Trophoblast cell (in vitro differentiated cells and primary cell): ENCODE measurements around the gene CCDC70.

Source experiments
- DNase-seq, 2 donors: peaks; one replicate each; pipeline ENCODE4 v3.0.0-alpha.2; 2016
- H2AFZ ChIP-seq: 2 replicates; pipeline ENCODE4 v1.6.1; 2013; ENCODE audit warnings: low read length, moderate library complexity, mild to moderate bottlenecking; ENCODE audit not compliant: insufficient read depth, poor library complexity
- H2AK5ac ChIP-seq: 2 replicates; pipeline ENCODE4 v1.6.1; 2013; ENCODE audit warnings: mild to moderate bottlenecking, low read length
- H2BK120ac ChIP-seq: 2 replicates; pipeline ENCODE4 v1.6.1; 2013; ENCODE audit warnings: low read length, mild to moderate bottlenecking, moderate library complexity; ENCODE audit not compliant: insufficient read depth, poor library complexity
- H2BK12ac ChIP-seq: 2 replicates; pipeline ENCODE4 v1.6.1; 2013; ENCODE audit warnings: mild to moderate bottlenecking, low read length, moderate library complexity
- H2BK5ac ChIP-seq: 2 replicates; pipeline ENCODE4 v1.6.1; 2013; ENCODE audit warnings: low read length, low read depth, moderate library complexity, mild to moderate bottlenecking; ENCODE audit not compliant: poor library complexity
- H3K14ac ChIP-seq: 2 replicates; pipeline ENCODE4 v1.6.1; 2013; ENCODE audit warnings: mild to moderate bottlenecking, low read length
- H3K18ac ChIP-seq: 2 replicates; pipeline ENCODE4 v1.6.1; 2013; ENCODE audit warnings: mild to moderate bottlenecking, low read length
- H3K23ac ChIP-seq: 2 replicates; pipeline ENCODE4 v1.6.1; 2013; ENCODE audit warnings: low read length
- H3K27ac ChIP-seq: 2 replicates; pipeline ENCODE4 v1.5.1; 2013; ENCODE audit warnings: low read depth, mild to moderate bottlenecking, inconsistent platforms, low read length, moderate library complexity
- H3K27me3 ChIP-seq: 2 replicates; pipeline ENCODE4 v1.6.1; 2013; ENCODE audit warnings: inconsistent platforms, mild to moderate bottlenecking, low read length, moderate library complexity; ENCODE audit not compliant: insufficient read depth
- H3K36me3 ChIP-seq, 2 experiments: 1 replicate in 1 of 2; 2 replicates in 1 of 2; pipeline ENCODE4 v1.6.1; 2013; ENCODE audit warnings: low read length in 2 of 2, mild to moderate bottlenecking in 2 of 2, moderate library complexity in 1 of 2; ENCODE audit not compliant: insufficient read depth in 2 of 2, control insufficient read depth in 1 of 2
- H3K4ac ChIP-seq: 2 replicates; pipeline ENCODE4 v1.6.1; 2013; ENCODE audit warnings: low read depth, mild to moderate bottlenecking, low read length, moderate library complexity
- H3K4me1 ChIP-seq, 2 experiments: 1 replicate in 1 of 2; 2 replicates in 1 of 2; pipeline ENCODE4 v1.6.1; 2013; ENCODE audit warnings: low read length in 2 of 2, mild to moderate bottlenecking in 2 of 2, moderate library complexity in 1 of 2; ENCODE audit not compliant: insufficient read depth in 2 of 2, control insufficient read depth in 1 of 2
- H3K4me2 ChIP-seq: 2 replicates; pipeline ENCODE4 v1.6.1; 2013; ENCODE audit warnings: inconsistent platforms, mild to moderate bottlenecking, low read length, moderate library complexity
- H3K4me3 ChIP-seq: 2 replicates; pipeline ENCODE4 v1.5.1; 2013; ENCODE audit warnings: mild to moderate bottlenecking, low read depth, low read length, inconsistent platforms
- H3K79me1 ChIP-seq: one replicate; pipeline ENCODE4 v1.6.1; 2013; ENCODE audit warnings: low read length
- H3K79me2 ChIP-seq: 2 replicates; pipeline ENCODE4 v1.6.1; 2013; ENCODE audit warnings: low read length, mild to moderate bottlenecking; ENCODE audit not compliant: control insufficient read depth, insufficient read depth, poor library complexity
- H3K9ac ChIP-seq: 2 replicates; pipeline ENCODE4 v1.6.1; 2013; ENCODE audit warnings: mild to moderate bottlenecking, low read length
- H3K9me3 ChIP-seq: 2 replicates; pipeline ENCODE4 v1.6.1; 2013; ENCODE audit warnings: low read depth, mild to moderate bottlenecking, control low read depth, inconsistent platforms, low read length; ENCODE audit not compliant: insufficient read depth
- H4K12ac ChIP-seq: 2 replicates; pipeline ENCODE4 v1.6.1; 2013; ENCODE audit warnings: low read depth, mild to moderate bottlenecking, low read length, moderate library complexity
- H4K8ac ChIP-seq: 2 replicates; pipeline ENCODE4 v1.6.1; 2013; ENCODE audit warnings: low read depth, mild to moderate bottlenecking, low read length, moderate library complexity
- H4K91ac ChIP-seq: one replicate; pipeline ENCODE4 v1.6.1; 2013; ENCODE audit warnings: low read depth, mild to moderate bottlenecking, low read length, moderate library complexity
- WGBS: extraction: QIAGEN DNeasy Blood & Tissue Kit; methylation state at CpG from one replicate; pipeline ENCODE4 v1.1.7; 2013; ENCODE audit warnings: missing lambda C conversion rate; ENCODE audit not compliant: insufficient read length, insufficient coverage; ENCODE audit errors: extremely low coverage; 5-methylcytosine and 5-hydroxymethylcytosine counted together

CCDC70 gene

GRCh38 chr13:51887468-51887867 lies 25.7 kb downstream of the CCDC70 start:
- Histone ChIP-seq H3K18ac (no peak overlapping the region), H3K79me1 (no peaks in the 10 kb centered on the region)

GRCh38 chr13:51892657-51893056 lies 30.9 kb downstream of the CCDC70 start:
- no peaks in the 10 kb centered on the region for H3K4me1 ChIP-seq
- H3K4me2 ChIP-seq, result no peak overlapping the region
- WGBS, result no CpG with 5 or more reads among the region's 3 CpGs
- no peak for DNase-seq
- no peak overlapping the region for H2AFZ ChIP-seq
- H3K79me1 ChIP-seq, result no peaks in the 10 kb centered on the region
- H3K9me3 ChIP-seq, result no peaks in the 10 kb centered on the region
- H2AK5ac ChIP-seq, result no peak overlapping the region
- no peak overlapping the region for H2BK12ac ChIP-seq
- no peaks in the 10 kb centered on the region for H3K36me3 ChIP-seq
- no peak overlapping the region for H3K4me3 ChIP-seq
- no peak overlapping the region for H3K23ac ChIP-seq
- no peak overlapping the region for H3K14ac ChIP-seq
- no peaks in the 10 kb centered on the region for H3K79me2 ChIP-seq
- H4K8ac ChIP-seq, result no peak overlapping the region
- H3K4ac ChIP-seq, result no peak overlapping the region
- no peak overlapping the region for H4K12ac ChIP-seq
- no peak overlapping the region for H3K9ac ChIP-seq
- H3K18ac ChIP-seq, result no peak overlapping the region
- H3K27me3 ChIP-seq, result no peaks in the 10 kb centered on the region
- no peak overlapping the region for H3K27ac ChIP-seq
- no peak overlapping the region for H2BK120ac ChIP-seq
- no peak overlapping the region for H2BK5ac ChIP-seq
- H4K91ac ChIP-seq, result no peak overlapping the region

More at GRCh38 chr13:51887468-51887867, 25.7 kb downstream of the CCDC70 start:
- no peak overlapping the region for H2BK120ac ChIP-seq
- H2BK5ac ChIP-seq, result no peak overlapping the region
- H3K36me3 ChIP-seq, result no peaks in the 10 kb centered on the region
- no peak overlapping the region for H3K4me3 ChIP-seq
- no peaks in the 10 kb centered on the region for H3K9me3 ChIP-seq
- H3K4ac ChIP-seq, result no peak overlapping the region
- no peak overlapping the region for H3K23ac ChIP-seq
- no peak for DNase-seq
- H3K4me2 ChIP-seq, result no peak overlapping the region
- no peaks in the 10 kb centered on the region for H3K27me3 ChIP-seq
- H4K12ac ChIP-seq, result no peak overlapping the region
- H3K9ac ChIP-seq, result no peak overlapping the region
- H2BK12ac ChIP-seq, result no peak overlapping the region
- H3K27ac ChIP-seq, result no peak overlapping the region
- no peak overlapping the region for H3K14ac ChIP-seq
- no peaks in the 10 kb centered on the region for H3K79me2 ChIP-seq
- whole genome bisulfite sequencing, result no CpG with 5 or more reads among the region's 2 CpGs
- H4K8ac ChIP-seq, result no peak overlapping the region
- no peak overlapping the region for H4K91ac ChIP-seq
- H2AFZ ChIP-seq, result no peak overlapping the region
- H3K4me1 ChIP-seq, result no peaks in the 10 kb centered on the region
- H2AK5ac ChIP-seq, result no peak overlapping the region

- Histone ChIP-seq H2AFZ (no peak overlapping the region), H3K27ac (no peak overlapping the region), H3K79me2 (no peaks in the 10 kb centered on the region), H3K4ac (no peak overlapping the region), H4K12ac (no peak overlapping the region), H3K14ac (no peak overlapping the region), H3K36me3 (no peaks in the 10 kb centered on the region), H4K91ac (no peak overlapping the region), H3K23ac (no peak overlapping the region), H3K9ac (no peak overlapping the region), H3K27me3 (no peaks in the 10 kb centered on the region), H3K9me3 (no peaks in the 10 kb centered on the region), H3K4me3 (no peak overlapping the region), H3K79me1 (no peaks in the 10 kb centered on the region), H2BK5ac (no peak overlapping the region), H2BK12ac (no peak overlapping the region), H3K4me1 (no peaks in the 10 kb centered on the region), H2BK120ac (no peak overlapping the region), H3K4me2 (no peak overlapping the region), H3K18ac (no peak overlapping the region), H2AK5ac (no peak overlapping the region), H4K8ac (no peak overlapping the region)
- no CpG with 5 or more reads among the region's 4 CpGs for WGBS
- no peak for DNase-seq
Observed at GRCh38 chr13:51894239-51894638, 32.5 kb downstream of the CCDC70 start.

DNA sequence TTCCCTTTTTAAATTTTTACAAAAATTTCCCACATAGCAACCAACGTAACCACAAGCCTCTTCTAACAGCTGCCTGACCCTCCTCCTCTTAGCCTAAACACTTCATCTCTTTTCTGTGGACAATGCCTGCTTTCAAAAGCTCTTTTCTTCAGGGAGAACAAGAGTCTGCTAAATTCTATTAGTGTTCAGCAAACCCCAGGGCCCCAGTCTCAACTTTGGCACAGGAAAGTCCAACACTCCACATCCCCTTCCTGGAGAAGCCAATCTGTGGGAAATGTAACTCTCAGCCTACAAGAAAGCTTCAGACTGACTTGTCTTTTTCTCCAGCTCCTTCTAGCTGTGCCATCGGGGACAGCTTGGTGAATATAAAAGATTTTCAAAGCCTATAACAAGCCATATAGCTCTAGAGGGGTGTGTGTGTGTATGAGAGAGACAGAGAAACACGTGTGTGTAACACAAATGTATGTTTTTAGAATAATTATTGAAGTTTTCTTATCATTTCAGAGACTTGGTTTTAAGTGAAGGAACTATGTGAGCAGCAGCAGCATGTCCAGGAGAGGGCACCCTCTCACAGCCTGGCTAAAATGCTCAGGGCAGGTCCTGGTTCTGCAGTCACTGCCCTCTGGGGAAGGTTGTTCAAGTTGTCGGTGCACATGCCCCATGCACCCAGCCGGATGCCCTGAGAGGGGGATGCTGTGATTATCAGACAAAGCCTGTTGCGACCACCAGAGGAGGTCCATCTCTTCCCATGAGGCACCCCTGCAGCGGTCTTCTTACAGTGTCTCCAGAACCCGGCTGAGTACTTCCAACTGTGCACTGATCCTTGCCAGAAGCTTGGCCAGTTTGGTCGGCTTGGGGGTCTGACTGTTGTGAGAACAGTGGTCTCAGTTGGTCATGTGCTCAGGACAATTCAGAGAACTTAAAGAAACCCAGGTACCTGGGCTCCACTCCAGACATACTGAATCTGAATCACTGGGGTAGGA lies 34.4 kb downstream of the CCDC70 start:
- H2BK12ac ChIP-seq, result no peak overlapping the region
- H3K9me3 ChIP-seq, result no peaks in the 10 kb centered on the region
- no peaks in the 10 kb centered on the region for H3K79me1 ChIP-seq
- H2BK5ac ChIP-seq, result no peak overlapping the region
- H3K27ac ChIP-seq, result no peak overlapping the region
- no peak overlapping the region for H2AFZ ChIP-seq
- no peak overlapping the region for H4K8ac ChIP-seq
- no peak overlapping the region for H3K9ac ChIP-seq
- H3K36me3 ChIP-seq, result no peaks in the 10 kb centered on the region
- H3K23ac ChIP-seq, result no peak overlapping the region
- no peaks in the 10 kb centered on the region for H3K27me3 ChIP-seq
- no peaks in the 10 kb centered on the region for H3K4me1 ChIP-seq
- H3K18ac ChIP-seq, result no peak overlapping the region
- no CpG with 5 or more reads among the region's 9 CpGs for WGBS
- H4K91ac ChIP-seq, result no peak overlapping the region
- H2BK120ac ChIP-seq, result no peak overlapping the region
- H3K4me2 ChIP-seq, result no peak overlapping the region
- no peaks in the 10 kb centered on the region for H3K79me2 ChIP-seq
- DNase-seq, result peak; percentile 69 to 75
- H4K12ac ChIP-seq, result no peak overlapping the region
- no peak overlapping the region for H3K4ac ChIP-seq
- no peak overlapping the region for H3K4me3 ChIP-seq
- no peak overlapping the region for H2AK5ac ChIP-seq
- H3K14ac ChIP-seq, result no peak overlapping the region
